Middle frontal gyrus (tissue), 1 donor: Measurements from ENCODE around the gene INO80C.

Source experiments
- DNase-seq: peaks from one replicate; pipeline ENCODE4 v3.0.0-alpha.2; 2015; ENCODE audit warnings: low spot score; ENCODE audit errors: extremely low spot score

The INO80C gene

GRCh38 chr18:35513181-35513936 lies 15.6 kb upstream of the INO80C start:
- DNase-seq, result no peak

GRCh38 chr18:35512761-35513160 lies 15.0 kb upstream of the INO80C start:
- no peak for DNase-seq

- DNase-seq, result no peak
Measured at GRCh38 chr18:35511833-35512232, 14.1 kb upstream of the INO80C start.

GRCh38 chr18:35511428-35511827 lies 13.7 kb upstream of the INO80C start:
- DNase-seq, result no peak

GRCh38 chr18:35510076-35510651 lies 12.4 kb upstream of the INO80C start:
- DNase-seq, result no peak

GRCh38 chr18:35508746-35509338 lies 11.1 kb upstream of the INO80C start:
- DNase-seq, result no peak

- no peak for DNase-seq
Measured at GRCh38 chr18:35508030-35508429, 10.3 kb upstream of the INO80C start.

- no peak for DNase-seq
Measured at GRCh38 chr18:35507623-35508022, 9.9 kb upstream of the INO80C start.

GRCh38 chr18:35507192-35507591 lies 9.4 kb upstream of the INO80C start:
- DNase-seq, result no peak

GRCh38 chr18:35506024-35506712 lies 8.4 kb upstream of the INO80C start:
- DNase-seq, result no peak

GRCh38 chr18:35504996-35505395 lies 7.2 kb upstream of the INO80C start:
- no peak for DNase-seq

GRCh38 chr18:35502052-35502451 lies 4.3 kb upstream of the INO80C start:
- DNase-seq, result no peak

- DNase-seq, result no peak
Measured at GRCh38 chr18:35501369-35501768, 3.6 kb upstream of the INO80C start.

GRCh38 chr18:35500113-35500512 lies 2.4 kb upstream of the INO80C start:
- no peak for DNase-seq

- no peak for DNase-seq
Measured at GRCh38 chr18:35497027-35497369, 762 bp downstream of the INO80C start.

GRCh38 chr18:35495536-35496314 lies 2.0 kb downstream of the INO80C start:
- DNase-seq, result no peak

- DNase-seq, result no peak
Measured at GRCh38 chr18:35494251-35495220, 3.2 kb downstream of the INO80C start.

- no peak for DNase-seq
Measured at GRCh38 chr18:35491700-35492077, 6.1 kb downstream of the INO80C start.

GRCh38 chr18:35490894-35491699 lies 6.7 kb downstream of the INO80C start:
- no peak for DNase-seq
